ENCODE data around the gene CAB39L. TPM values are rescaled to one million over a fixed set of nuclear protein-coding genes. Genes with fewer than 3 reads are reported as not detected.

The CAB39L gene
- total and polyA plus RNA-seq, 2 of the 13 experiments (the other 11 are each of a cell fraction or from before 2014, with no cell fraction given), result 3.1 to 6.1 TPM

- no peak for FAIRE-seq
- in situ Hi-C loops (cut with HindIII; ENCODE audit: extremely low pct_ligation_motif_present, low pct_unique_long_range_greater_than_20kb), result no loop called here
- H3K9me3 ChIP-seq (ENCODE audit: low read length), result no peaks in the 10 kb centered on the region
- H3K4me1 ChIP-seq (ENCODE audit: insufficient read depth, low read length), result peaks cover 8% of the 10 kb centered on the region; the same call in 1 of the 2 replicates
- no peaks in the 10 kb centered on the region for H3K27me3 ChIP-seq (ENCODE audit: control insufficient read depth in 1 of 2, insufficient read depth in 2 of 2, low read length in 2 of 2)
- CTCF ChIA-PET (ENCODE audit: low intra/inter-chr PET ratio, low total read pairs), result no interaction called here
- intact Hi-C loops (cut with micrococcal nuclease; ENCODE audit: unreplicated experiment), result no loop called here
- no peak overlapping the region for H3K4me3 ChIP-seq (replicated peaks in 1 of 3; ENCODE audit: insufficient read depth in 1 of 3, low read depth in 2 of 3, low read length in 3 of 3)
- no peak for DNase-seq (ENCODE audit: low spot score)
- no peaks in the 10 kb centered on the region for H3K79me2 ChIP-seq (ENCODE audit: insufficient read depth, low read length)
- no peaks in the 10 kb centered on the region for H4K20me1 ChIP-seq (ENCODE audit: insufficient read depth, low read length)
- BruUV-seq (replicated peaks), result no TSS peak
- 67% methylated on average over 3 of the region's 3 CpGs for WGBS (ENCODE audit: low lambda C conversion rate)
- H2AFZ ChIP-seq (ENCODE audit: low read length), result no peak overlapping the region
- no peak overlapping the region for H3K4me2 ChIP-seq (ENCODE audit: low read depth, low read length)
- H3K9ac ChIP-seq (ENCODE audit: insufficient read depth, low read depth, low read length), result no peak overlapping the region
- no peaks in the 10 kb centered on the region for H3K36me3 ChIP-seq (replicated peaks in 1 of 2; ENCODE audit: control insufficient read depth in 1 of 2, insufficient read depth in 2 of 2, low read length in 2 of 2)
- POLR2A ChIA-PET, result no interaction called here
- TF ChIP-seq UBTF (CRISPR knock-in tag; IDR thresholded peaks at IDR 0.05) (no peak), MXD3 (CRISPR knock-in tag; IDR thresholded peaks at IDR 0.05) (no peak), NRL (CRISPR knock-in tag; IDR thresholded peaks at IDR 0.05; ENCODE audit: borderline replicate concordance) (no peak), PRMT3 (CRISPR knock-in tag; IDR thresholded peaks at IDR 0.05; ENCODE audit: borderline replicate concordance, low read depth) (no peak), LBX2 (CRISPR knock-in tag; IDR thresholded peaks at IDR 0.05; ENCODE audit: borderline replicate concordance) (no peak), ZBTB34 (CRISPR knock-in tag; IDR thresholded peaks at IDR 0.05) (no peak), CBFB (CRISPR knock-in tag; IDR thresholded peaks at IDR 0.05) (no peak), ZNF747 (CRISPR knock-in tag; IDR thresholded peaks at IDR 0.05; ENCODE audit: borderline replicate concordance) (no peak), SIX4 (CRISPR knock-in tag; IDR thresholded peaks at IDR 0.05) (no peak), ZHX1 (CRISPR knock-in tag; IDR thresholded peaks at IDR 0.05; ENCODE audit: low read depth) (no peak), RFXANK (CRISPR knock-in tag; IDR thresholded peaks at IDR 0.05) (no peak), AGO2 (optimal IDR thresholded peaks at IDR 0.05; ENCODE audit: low read depth, low read length) (no peak)
- no peak overlapping the region for H3K27ac ChIP-seq (ENCODE audit: extremely low read length, insufficient read depth, low read length)
- ATAC-seq, result no peak
Measured at GRCh38 chr13:49343255-49343654, 100.6 kb downstream of the CAB39L start.

Measured in HepG2 (cell line).